Measurements from ENCODE around the gene SPSB3.

The SPSB3 gene

DNA sequence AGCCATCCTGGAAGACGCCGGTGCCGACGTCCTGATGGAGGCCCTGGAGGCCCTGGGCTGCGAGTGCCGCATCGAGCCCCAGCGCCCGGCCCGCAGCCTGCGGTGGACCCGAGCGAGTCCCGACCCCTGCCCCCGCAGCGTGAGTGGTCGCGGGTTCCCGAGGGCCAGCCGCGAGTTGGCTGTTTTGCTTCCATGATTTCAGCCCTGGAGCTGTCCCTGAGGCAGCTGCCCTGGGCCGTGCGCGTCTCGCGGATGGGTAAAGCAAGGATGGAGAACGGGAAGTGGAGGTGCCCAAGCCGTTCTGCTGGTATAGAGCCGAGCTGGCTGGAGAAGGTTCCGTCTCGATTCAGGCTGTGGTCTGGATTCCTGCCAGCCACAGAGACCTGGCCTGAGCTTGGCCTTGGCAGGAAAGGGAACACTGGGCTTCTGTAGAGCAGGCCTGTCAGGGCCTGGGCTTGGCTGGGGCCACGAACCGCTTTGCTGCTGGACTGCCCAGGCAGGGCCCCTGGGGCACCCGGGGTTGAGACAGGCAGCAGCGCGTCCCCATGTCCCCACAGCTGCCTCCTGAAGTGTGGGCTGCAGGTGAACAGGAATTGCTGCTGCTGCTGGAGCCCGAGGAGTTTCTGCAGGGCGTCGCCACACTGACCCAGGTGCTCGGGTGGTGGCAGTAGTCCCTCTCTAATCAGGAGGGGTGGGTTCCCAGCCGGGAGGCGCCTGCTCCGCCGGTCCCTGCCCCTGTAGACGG lies 8.5 kb downstream of the SPSB3 start:
- DNase-seq, result no peak

GRCh38 chr16:1772908-1773702 lies 9.3 kb downstream of the SPSB3 start, which contains the start of gene MRPS34:
Gene MRPS34, minus strand, starts transcription at chr16:1773134. Its CDS starts 15 bp downstream, at chr16:1773119.
- peak; percentile 50 for DNase-seq

DNA sequence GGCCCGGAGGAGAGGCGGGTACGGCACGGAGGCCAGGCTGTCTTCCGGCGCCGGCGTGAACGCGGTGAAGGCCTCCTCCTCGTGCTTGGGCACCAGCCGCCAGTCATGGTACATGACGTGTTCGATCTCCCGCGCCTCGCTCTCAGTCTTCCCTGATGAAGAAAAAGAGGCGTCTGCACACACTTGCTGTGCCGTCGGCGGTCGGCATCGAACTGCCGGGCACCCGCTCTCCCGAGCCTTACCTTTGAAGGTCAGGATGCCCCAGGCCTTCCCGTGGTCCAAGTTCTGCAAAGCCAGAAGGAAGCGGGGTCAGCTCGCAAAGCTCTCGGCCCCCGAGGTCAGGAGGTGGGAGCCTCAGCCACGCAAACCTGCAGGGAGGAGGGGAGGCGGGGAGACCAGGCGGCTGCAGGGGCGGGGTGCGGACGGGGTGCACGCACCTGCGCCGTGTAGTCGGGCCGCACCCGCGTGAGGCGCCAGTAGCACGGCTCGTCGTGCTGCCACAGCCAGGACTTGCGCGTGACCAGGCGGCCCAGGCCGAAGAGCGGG lies 9.9 kb downstream of the SPSB3 start, which contains the start of gene EME2:
TSS of gene EME2 (plus strand) at position 449 of the 546 bp plus-strand sequence. CDS start 418 bp downstream, outside the sequence.
- DNase-seq, result no peak

DNA sequence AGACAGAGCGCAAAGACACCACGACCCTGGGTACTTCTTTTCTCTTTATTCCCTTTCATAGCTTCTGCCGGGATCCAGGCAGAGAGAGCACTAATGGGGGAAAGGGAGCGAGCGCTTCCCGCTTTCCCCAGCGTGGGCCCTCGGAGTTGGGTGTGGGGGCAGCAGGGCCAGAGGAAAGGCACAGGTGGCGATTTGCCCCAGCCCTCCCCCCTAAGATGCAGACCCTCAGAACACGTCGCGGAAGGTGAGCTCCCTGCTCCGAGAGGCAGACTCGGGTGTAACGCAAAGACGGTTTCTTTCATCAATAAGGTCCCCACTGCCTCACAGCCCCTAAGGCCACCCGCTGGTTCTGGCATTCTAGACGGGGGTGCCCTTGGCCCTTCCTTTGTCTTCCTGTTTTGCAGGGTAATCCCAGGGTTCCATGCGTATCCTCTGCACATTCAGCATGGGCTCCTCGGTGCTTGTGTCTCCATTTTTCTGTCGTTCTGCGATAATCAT lies 10.5 kb downstream of the SPSB3 start:
- no peak for DNase-seq

- DNase-seq, result no peak
Observed at GRCh38 chr16:1771188-1771863, 11.0 kb downstream of the SPSB3 start, which contains the start of gene NME3. Gene NME3, minus strand, starts transcription at chr16:1771543. Its CDS starts 9 bp downstream, at chr16:1771534.

GRCh38 chr16:1770328-1771187 lies 11.8 kb downstream of the SPSB3 start:
- peak; percentile 21 for DNase-seq

GRCh38 chr16:1769402-1770300 lies 12.7 kb downstream of the SPSB3 start:
- DNase-seq, result no peak

DNA sequence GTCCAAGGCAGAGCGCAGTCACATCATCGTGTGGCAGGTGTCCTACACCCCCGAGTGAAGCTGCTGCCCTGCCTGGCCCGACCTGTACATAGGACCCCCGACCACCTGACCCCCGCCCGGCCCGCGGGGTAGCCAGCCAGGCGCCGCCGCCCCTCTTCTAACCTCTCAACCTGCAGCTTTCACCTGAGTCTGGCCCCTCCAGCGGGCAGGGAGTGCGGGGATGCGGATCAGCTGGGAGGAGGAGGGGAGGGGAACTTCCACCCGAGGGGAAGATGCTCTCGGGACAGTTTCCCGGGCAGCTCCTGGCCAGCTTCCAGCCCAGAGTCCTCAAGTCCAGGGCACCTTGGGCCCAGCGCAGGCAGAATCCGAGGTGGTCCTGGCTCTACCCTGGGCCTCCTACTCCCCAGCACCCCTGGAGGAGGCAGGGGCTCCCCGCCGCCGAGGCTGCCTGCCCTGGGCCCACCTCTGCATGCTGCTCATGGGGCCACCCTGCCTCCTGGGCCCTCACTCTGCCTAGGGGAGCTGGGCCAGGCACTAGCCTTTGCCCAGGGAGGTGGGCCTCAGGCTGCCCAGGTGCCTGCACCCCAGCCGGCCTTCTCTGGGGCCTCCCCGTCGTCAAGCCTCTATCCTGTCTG lies 13.5 kb downstream of the SPSB3 start:
- DNase-seq, result no peak

- no peak for DNase-seq
Observed at GRCh38 chr16:1768061-1768766, 14.2 kb downstream of the SPSB3 start.

DNA sequence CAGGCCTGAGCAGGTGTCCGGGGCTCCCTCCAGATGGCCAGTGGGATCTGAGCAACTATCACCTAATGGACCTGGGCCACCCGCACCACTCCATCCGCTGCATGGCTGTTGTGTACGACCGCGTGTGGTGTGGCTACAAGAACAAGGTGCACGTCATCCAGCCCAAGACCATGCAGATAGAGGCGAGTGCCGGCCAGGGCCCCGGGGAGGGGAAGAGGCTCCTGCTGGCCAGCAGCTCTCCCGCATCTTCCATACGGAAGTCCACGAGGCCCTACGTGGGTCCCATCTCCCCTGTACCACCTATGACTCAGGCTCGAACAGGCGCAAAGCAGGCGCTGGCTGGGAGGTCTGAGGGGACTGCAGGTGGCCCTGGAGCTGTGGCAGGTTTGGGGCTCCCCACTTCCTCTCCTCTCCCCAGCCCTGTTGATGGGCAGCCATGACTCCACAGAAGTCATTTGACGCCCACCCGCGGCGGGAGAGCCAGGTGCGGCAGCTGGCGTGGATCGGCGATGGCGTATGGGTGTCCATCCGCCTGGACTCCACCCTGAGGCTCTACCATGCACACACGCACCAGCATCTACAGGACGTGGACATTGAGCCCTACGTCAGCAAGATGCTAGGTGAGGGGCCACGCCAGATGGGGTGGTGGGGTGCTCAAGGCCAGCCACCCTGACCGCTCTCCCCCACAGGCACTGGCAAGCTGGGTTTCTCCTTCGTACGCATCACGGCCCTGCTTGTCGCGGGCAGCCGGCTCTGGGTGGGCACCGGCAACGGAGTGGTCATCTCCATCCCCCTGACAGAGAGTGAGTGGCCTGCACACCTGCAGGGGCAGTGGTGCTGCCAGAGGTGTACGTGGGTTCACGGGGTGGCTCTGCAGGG lies 15.0 kb downstream of the SPSB3 start:
- no peak for DNase-seq

DNA sequence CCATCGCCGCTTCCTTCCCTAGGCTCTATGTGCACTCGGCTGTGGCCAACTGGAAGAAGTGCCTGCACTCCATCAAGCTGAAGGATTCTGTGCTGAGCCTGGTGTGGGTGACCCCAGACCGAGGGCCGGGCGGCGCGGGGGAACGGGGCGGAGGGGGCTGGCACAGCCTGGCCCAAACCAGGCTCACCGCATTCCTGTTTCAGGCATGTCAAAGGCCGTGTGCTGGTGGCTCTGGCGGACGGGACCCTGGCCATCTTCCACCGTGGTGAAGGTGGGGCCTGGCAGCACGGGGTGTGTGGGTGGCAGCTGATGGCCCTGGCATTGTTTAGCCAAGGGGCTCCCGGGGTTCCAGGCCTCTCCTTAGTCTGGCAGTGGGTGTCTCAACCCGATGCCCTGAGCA lies 15.7 kb downstream of the SPSB3 start:
- no peak for DNase-seq

DNA sequence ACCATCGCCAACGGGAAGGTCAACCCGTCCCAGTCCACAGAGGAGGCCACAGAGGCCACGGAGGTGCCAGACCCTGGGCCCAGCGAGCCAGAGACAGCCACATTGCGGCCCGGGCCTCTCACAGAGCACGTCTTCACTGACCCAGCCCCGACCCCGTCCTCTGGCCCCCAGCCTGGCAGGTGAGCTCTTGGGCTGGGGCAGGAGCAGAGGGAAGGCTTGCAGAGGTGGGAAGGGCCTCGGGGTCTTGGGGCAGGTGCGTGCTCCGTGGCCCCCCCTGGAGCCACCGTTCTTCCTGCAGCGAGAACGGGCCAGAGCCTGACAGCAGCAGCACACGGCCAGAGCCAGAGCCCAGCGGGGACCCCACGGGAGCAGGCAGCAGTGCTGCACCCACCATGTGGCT lies 16.1 kb downstream of the SPSB3 start:
- DNase-seq, result no peak

DNA sequence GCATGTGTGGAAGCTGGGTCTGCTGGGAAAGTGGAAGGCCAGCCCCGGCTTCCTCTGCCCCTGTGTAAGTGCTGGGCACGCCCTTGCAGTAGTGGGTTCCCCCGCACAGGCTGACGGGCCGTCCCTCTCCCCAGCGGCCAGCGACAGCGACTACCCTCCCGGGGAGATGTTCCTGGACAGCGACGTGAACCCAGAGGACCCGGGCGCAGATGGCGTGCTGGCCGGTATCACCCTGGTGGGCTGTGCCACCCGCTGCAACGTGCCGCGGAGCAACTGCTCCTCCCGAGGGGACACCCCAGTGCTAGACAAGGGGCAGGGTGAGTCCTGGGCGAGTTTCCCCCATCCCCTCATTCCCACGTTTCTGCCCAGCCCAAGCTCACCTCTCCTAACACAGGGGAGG lies 16.5 kb downstream of the SPSB3 start:
- no peak for DNase-seq

GRCh38 chr16:1764971-1765370 lies 17.4 kb downstream of the SPSB3 start:
- no peak for DNase-seq

DNA sequence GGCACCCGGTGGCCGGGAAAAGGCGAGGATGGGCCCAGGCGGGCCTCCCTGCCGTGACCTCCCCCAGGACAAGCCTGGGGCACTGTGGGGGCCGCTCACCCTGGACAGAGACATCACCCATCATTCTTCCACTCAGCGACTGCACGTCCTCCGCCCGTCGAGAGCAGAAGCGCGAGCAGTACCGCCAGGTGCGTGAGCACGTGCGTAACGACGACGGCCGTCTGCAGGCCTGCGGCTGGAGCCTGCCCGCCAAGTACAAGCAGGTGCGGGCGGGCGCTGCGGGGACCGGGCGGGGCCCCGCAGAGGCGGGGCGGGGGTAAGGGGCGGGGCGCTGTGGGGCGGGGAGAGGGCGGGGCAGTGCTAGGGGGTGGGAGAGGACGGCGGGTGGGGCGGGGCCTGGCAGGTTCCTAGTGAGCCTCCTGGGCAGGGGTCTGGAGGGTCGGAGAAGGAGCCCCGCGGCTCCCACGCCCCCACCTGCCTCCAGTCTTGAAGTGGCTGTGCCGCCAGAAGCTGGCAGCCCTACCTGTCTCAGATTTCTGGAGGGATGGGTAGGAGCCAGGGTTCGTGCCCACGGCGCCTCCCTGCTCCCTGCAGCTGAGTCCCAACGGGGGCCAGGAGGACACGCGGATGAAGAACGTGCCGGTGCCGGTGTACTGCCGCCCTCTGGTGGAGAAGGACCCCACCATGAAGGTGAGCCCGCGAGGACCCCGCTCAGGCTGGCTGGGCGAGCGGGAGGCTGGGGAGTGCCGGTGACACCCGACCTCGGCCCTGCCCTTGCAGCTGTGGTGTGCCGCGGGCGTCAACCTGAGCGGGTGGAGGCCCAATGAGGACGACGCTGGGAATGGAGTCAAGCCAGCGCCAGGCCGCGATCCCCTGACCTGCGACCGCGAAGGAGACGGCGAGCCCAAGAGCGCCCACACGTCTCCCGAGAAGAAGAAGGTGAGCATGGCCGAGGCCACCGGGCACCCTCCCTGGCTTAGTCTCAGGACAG lies 18.6 kb downstream of the SPSB3 start:
- DNase-seq, result no peak

DNA sequence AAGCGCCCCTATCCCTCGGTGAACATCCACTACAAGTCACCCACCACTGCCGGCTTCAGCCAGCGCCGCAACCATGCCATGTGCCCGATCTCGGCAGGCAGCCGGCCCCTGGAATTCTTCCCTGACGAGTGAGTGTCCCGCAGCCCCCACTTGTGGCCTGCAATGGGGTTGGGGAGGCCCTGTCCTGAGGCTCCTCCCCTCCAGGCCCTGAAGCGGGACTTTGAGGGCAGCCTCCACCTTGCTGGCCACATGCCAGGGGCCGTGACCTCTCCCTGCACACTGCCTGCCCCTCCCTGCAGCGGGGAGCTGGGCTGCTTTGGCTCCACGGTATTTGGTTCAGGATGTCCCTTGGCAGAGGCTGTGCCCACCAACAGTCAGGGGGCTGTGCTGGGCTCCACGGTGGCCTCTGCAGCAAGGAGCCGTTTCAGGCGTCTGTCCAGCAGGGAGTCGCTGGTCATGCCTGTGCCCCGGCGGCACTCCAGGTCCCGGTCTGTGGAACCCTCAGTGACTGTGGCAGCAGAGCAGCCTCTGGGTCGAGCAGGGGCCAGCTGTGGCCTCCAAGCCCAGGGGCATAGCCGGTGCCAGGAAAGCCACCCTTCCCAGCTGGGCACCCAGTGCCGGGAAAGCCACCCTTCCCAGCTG lies 19.4 kb downstream of the SPSB3 start:
- DNase-seq, result no peak
